Bronchial epithelial cell (primary cell): Measurements from ENCODE around the gene MRPL46. TPM values are rescaled to one million over a fixed set of nuclear protein-coding genes. Genes with fewer than 3 reads are reported as not detected.

Experiments used
- DNase-seq: peaks from one replicate; pipeline ENCODE4 v3.0.0-alpha.2; 2010; ENCODE audit warnings: low read depth
- FAIRE-seq: peaks from 2 replicates; lab custom pipeline; 2011; peaks lifted over from hg19 to GRCh38; lab: Jason Lieb, UNC
- H3K27me3 ChIP-seq: 2 replicates; pipeline ENCODE4 v1.5.1; 2011; ENCODE audit warnings: low read length; ENCODE audit not compliant: control insufficient read depth, insufficient read depth
- H3K36me3 ChIP-seq: 2 replicates; pipeline ENCODE4 v1.5.1; 2011; ENCODE audit warnings: low read length; ENCODE audit not compliant: control insufficient read depth, insufficient read depth
- H3K4me3 ChIP-seq: 2 replicates; pipeline ENCODE4 v1.5.1; 2011; ENCODE audit warnings: mild to moderate bottlenecking, low read depth, low read length, control low read depth
- total RNA-seq: library from RNA; depleted of rRNA; stranded (reverse); fragments of >200 nt; gene quantifications from 2 replicates; pipeline ENCODE4 v1.2.1, GENCODE V29; 2014
- TF ChIP-seq, protein P1 (sequence below): IDR thresholded peaks from 2 replicates; pipeline ENCODE4 v1.5.1; 2011; ENCODE audit warnings: mild to moderate bottlenecking, moderate library complexity, low read length, control low read depth, inconsistent platforms; ENCODE audit not compliant: insufficient read depth, severe bottlenecking

Gene MRPL46
- total RNA-seq, 1 donor from 2014 or later = 14.5 TPM

DNA sequence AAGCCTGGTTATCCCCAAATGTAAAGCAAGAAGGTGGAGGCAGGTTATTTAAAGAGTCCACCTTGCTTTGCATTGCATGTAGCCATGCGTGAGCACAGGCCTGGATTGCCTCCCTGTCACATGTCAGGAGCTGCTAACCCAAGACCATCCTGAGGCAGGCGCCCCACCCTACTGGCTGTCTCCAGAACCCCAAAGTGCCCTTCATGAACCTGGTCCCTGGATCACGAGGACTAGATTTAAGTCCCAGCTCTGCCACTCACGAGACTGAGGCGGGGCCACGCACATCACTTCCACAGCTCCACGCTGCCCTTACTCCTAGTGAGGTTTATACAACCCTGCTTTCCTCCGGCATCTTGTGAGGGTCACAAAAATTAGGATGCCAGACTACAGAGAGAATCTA is 17.6 kb downstream of the MRPL46 start:
- TF ChIP-seq, protein P1, sequence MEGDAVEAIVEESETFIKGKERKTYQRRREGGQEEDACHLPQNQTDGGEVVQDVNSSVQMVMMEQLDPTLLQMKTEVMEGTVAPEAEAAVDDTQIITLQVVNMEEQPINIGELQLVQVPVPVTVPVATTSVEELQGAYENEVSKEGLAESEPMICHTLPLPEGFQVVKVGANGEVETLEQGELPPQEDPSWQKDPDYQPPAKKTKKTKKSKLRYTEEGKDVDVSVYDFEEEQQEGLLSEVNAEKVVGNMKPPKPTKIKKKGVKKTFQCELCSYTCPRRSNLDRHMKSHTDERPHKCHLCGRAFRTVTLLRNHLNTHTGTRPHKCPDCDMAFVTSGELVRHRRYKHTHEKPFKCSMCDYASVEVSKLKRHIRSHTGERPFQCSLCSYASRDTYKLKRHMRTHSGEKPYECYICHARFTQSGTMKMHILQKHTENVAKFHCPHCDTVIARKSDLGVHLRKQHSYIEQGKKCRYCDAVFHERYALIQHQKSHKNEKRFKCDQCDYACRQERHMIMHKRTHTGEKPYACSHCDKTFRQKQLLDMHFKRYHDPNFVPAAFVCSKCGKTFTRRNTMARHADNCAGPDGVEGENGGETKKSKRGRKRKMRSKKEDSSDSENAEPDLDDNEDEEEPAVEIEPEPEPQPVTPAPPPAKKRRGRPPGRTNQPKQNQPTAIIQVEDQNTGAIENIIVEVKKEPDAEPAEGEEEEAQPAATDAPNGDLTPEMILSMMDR = no peak

DNA sequence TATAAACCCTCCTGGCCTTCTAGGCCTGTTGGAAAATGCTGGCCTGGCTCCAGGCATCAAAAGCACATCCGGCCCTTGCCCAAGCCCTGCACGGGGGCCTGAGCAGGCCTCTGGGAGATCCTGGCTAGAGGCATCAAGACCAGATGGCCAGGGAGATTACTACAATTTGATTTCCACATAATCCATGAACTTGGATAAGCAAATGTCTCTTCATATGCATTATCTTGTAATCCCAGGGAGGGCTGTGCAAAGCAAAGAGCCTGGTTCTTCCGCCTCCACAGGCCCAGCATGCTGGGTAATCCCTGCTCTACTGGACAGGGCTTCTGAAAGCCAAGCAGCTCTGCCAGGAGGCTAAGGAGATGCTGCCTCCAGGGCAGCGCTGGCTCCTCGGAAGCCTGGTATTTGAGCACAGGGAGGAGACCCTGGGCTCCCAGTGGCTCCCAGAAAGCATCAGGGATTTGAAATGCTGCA is 18.2 kb downstream of the MRPL46 start:
- no peaks in the 10 kb centered on the region for H3K27me3 ChIP-seq
- H3K36me3 ChIP-seq = no peaks in the 10 kb centered on the region
- DNase-seq (no peak), FAIRE-seq (no peak)
- TF ChIP-seq, protein P1 = no peak
- no peak overlapping the region for H3K4me3 ChIP-seq

More for the DNA sequence above, 17.6 kb downstream of the MRPL46 start:
- DNase-seq (no peak), FAIRE-seq (no peak)
- H3K4me3 ChIP-seq = no peak overlapping the region
- H3K36me3 ChIP-seq = no peaks in the 10 kb centered on the region
- no peaks in the 10 kb centered on the region for H3K27me3 ChIP-seq

DNA sequence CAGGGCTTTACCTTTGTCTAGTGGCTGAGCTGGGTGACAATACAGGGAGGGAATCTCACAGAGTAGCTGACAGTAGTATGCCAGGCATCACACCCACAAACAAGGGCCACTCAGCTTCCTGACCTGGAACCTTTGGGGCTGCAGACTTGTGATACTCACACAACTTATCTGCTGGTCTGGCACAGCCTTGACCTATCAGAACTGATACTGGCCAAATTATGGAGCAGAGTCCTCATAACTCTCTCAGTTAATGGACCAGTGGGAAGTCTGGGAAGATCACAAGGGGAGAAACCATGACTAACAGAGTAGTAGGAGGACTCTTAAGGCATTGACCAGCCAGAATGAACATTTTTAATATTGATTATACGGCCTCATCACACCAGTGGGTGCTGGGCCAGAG is 19.4 kb downstream of the MRPL46 start:
- Histone ChIP-seq H3K36me3 (no peaks in the 10 kb centered on the region), H3K4me3 (no peak overlapping the region), H3K27me3 (no peaks in the 10 kb centered on the region)
- TF ChIP-seq, protein P1 = no peak
- DNase-seq = no peak
- no peak for FAIRE-seq

DNA sequence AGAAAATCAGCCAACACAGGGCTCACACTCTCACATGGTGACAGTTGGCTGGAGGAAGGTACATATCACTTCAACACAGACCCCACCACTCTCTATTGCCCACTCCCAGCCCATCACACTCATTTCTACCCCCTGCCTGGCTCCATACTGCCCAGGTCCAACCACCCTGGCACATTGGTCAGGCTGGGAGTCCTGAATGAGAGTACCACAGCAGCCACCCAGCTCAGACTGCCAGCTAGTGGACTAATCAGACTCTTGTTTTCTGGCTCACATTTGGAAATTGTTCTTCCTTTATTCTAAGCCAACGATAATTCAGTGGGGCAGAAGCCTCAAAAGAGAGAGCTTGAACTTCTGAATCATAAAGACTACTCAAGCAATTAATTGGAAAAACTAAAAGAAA is 20.0 kb downstream of the MRPL46 start:
- no peaks in the 10 kb centered on the region for H3K27me3 ChIP-seq

DNA sequence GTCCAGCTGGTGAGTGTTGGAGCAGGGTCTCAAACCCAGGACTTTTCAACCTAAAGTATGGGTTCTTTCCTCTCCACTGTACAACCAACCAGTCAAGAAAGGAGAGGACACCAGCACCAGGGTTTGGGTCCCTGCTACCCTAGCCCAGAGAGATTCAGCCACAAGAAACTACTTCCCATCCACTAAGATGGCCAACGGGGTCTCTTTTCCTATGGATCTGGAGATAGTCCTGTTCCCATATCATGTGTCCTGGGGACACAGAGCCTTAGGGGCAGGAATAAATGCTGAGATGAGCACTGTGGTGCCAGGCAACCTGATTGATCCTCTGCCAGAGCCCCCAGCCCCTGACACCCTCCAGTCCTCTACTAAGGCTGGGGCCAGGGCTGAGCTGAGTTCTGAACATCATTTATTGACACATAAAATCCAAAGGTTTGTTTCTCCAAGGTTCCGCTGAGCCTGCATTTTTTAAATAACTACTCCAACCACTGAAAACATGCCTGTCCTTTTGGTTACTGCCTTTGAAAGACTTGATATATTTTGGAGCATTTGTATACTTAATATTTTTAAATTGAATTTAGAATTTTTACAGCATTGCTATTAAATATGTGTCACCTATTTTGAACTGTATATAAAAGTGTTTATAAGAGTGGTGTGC is 26.0 kb downstream of the MRPL46 start:
- H3K27me3 ChIP-seq = no peaks in the 10 kb centered on the region
- no peak overlapping the region for H3K4me3 ChIP-seq
- no peak for FAIRE-seq
- no peak for DNase-seq
- no peaks in the 10 kb centered on the region for H3K36me3 ChIP-seq
- TF ChIP-seq, protein P1 = no peak

More for the DNA sequence above, 20.0 kb downstream of the MRPL46 start:
- no peaks in the 10 kb centered on the region for H3K36me3 ChIP-seq
- H3K4me3 ChIP-seq = no peak overlapping the region
- no peak for DNase-seq
- TF ChIP-seq, protein P1 = no peak
- no peak for FAIRE-seq

DNA sequence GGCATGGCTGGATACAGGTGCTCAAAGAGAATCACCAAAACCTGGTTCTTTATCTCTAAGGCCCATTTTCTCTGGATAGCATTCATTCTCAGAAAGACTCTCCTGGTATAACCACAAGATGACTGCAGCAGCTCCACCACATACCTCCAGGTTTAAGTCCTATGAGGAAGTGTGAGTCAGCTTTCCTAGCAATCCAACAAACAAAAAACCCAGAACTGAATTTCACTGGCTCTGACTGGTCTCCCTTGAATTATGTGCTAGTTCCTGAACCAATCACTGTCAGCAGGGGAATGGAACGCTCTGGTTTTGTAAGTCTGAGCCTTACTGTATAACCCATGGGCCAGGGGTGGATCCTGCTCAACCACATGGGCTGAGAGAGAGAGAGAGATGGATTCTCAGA is 27.2 kb downstream of the MRPL46 start:
- Histone ChIP-seq H3K36me3 (no peaks in the 10 kb centered on the region), H3K4me3 (no peak overlapping the region), H3K27me3 (no peaks in the 10 kb centered on the region)
- DNase-seq (peak; percentile 82), FAIRE-seq (no peak)
- TF ChIP-seq, protein P1 = no peak
